GM12873 (cell line): ENCODE data around the gene TTC6.

Experiments used
- TF ChIP-seq, protein P1 (sequence below): IDR thresholded peaks from 2 replicates; pipeline ENCODE4 v1.5.1; 2012; ENCODE audit warnings: low read depth, mild to moderate bottlenecking, moderate library complexity, low read length, control low read depth; ENCODE audit not compliant: insufficient read depth; ENCODE audit errors: missing control alignments

TTC6 gene

DNA sequence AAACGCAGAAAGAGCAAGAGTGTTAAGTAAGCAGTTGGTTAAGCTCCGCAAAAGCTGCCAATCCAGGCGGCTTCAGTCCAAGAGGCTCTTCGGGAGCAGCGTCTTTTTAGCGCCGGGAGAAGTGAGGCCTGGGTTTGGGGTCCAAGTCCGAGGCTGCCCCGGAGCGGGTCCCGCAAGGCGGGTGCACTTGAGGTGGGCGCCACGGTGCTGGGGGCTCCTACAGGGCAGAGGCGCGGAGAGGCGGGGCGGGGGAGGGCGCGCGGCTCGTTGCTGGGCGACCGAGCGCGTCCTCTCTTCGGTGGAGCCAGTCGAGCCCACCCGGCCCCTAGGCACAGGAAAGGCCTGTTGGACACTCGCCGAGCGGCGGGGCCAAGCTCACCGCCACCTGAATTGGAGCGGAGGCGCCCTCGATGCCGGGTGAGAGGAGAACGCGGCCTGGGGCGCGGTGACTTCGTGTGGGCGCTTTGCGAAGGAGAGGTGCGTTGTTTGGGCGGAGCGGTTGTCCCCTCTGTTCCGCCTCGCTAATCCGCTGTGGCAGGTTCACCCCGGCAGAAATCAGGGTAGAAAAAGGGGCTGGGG is 15.6 kb downstream of the TTC6 start:
- TF ChIP-seq, protein P1, sequence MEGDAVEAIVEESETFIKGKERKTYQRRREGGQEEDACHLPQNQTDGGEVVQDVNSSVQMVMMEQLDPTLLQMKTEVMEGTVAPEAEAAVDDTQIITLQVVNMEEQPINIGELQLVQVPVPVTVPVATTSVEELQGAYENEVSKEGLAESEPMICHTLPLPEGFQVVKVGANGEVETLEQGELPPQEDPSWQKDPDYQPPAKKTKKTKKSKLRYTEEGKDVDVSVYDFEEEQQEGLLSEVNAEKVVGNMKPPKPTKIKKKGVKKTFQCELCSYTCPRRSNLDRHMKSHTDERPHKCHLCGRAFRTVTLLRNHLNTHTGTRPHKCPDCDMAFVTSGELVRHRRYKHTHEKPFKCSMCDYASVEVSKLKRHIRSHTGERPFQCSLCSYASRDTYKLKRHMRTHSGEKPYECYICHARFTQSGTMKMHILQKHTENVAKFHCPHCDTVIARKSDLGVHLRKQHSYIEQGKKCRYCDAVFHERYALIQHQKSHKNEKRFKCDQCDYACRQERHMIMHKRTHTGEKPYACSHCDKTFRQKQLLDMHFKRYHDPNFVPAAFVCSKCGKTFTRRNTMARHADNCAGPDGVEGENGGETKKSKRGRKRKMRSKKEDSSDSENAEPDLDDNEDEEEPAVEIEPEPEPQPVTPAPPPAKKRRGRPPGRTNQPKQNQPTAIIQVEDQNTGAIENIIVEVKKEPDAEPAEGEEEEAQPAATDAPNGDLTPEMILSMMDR: no peak

GRCh38 chr14:37615582-37616289 is 20.3 kb downstream of the TTC6 start:
- TF ChIP-seq, protein P1: no peak

- TF ChIP-seq, protein P1: no peak
Observed at GRCh38 chr14:37616853-37617252, 21.4 kb downstream of the TTC6 start.

DNA sequence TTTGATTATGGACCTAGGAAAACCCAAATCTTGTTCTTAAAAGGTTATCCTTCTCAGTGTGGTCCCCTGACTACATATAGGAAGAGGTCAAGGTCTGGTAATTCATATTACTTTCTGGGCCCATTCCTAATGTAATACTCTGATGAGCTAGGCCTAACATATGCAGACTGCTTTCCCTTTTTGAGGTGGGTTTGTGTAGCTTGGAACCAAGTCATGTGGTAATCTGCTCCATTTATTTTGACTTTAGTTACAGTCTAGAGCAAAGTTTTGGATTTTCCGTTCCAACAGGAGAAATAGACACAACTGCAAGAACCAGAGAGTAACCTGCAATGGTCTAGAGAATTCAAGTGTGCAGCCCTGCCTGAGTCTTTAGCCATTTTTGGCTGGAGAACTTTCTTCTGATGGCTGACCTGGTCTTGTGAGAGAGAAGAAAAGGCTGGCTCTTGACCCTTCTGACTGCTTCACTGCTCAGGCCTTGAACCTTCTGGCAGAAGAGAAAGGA is 22.5 kb downstream of the TTC6 start:
- TF ChIP-seq, protein P1: no peak

- TF ChIP-seq, protein P1: no peak
Observed at GRCh38 chr14:37618498-37619028, 23.1 kb downstream of the TTC6 start.

DNA sequence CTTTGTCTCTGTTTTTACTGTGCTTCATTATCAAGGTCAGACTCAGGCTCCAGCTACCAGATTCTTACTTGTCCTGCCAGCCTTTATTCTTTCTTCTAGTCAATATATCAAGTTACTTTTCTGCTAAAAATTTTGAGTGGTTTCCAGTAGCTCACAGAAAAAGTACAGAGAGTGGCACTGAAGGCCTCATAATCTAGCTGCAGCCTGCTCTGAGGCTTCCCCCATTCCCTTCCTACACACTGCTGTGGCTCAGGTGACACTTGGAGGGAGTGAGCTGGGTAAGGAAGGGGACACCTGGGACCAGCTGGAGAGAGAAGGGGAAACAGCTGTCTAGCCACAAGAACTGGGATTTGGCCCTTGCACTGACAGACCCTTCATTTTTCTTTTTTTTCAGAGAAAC is 25.4 kb downstream of the TTC6 start:
- TF ChIP-seq, protein P1: no peak

- TF ChIP-seq, protein P1: no peak
Observed at GRCh38 chr14:37622231-37622923, 26.9 kb downstream of the TTC6 start.
